Type B pancreatic cell (in vitro differentiated cells): ENCODE results near the gene CERS2. TPM values are rescaled to one million over a fixed set of nuclear protein-coding genes. Genes with fewer than 3 reads are reported as not detected.

ENCODE experiments used
- DNase-seq: peaks from one replicate; pipeline ENCODE4 v3.0.0; 2021; ENCODE audit warnings: mixed read lengths; ENCODE audit not compliant: unreplicated experiment; ENCODE audit errors: extremely low spot score
- H3K27ac Mint-ChIP-seq: 2 replicates; pipeline ENCODE4 v1.8.0; 2021; ENCODE audit warnings: mild to moderate bottlenecking, mixed read lengths
- H3K27me3 Mint-ChIP-seq: 2 replicates; pipeline ENCODE4 v1.8.0; 2021; ENCODE audit warnings: mixed read lengths
- H3K36me3 Mint-ChIP-seq: 2 replicates; pipeline ENCODE4 v1.8.0; 2021; ENCODE audit warnings: mixed read lengths
- H3K4me1 Mint-ChIP-seq: one replicate; pipeline ENCODE4 v1.8.0; 2021; ENCODE audit warnings: mixed read lengths; ENCODE audit not compliant: unreplicated experiment
- H3K4me3 Mint-ChIP-seq: 2 replicates; pipeline ENCODE4 v1.8.0; 2021; ENCODE audit warnings: mild to moderate bottlenecking, mixed read lengths
- H3K9me3 Mint-ChIP-seq: 2 replicates; pipeline ENCODE4 v1.8.0; 2021; ENCODE audit warnings: mixed read lengths
- CTCF ChIP-seq: fragments of 200-600 bp; sonication (generic); conservative IDR thresholded peaks from 2 replicates; pipeline ENCODE4 v1.5.0; 2021; ENCODE audit warnings: antibody characterized with exemption, mild to moderate bottlenecking
- total RNA-seq: library from RNA; stranded (reverse); gene quantifications from 2 replicates; pipeline ENCODE4 v1.2.1, GENCODE V29; 2021; ENCODE audit warnings: low replicate concordance

Gene CERS2
- total RNA-seq, 1 donor from 2014 or later, result 181 TPM

GRCh38 chr1:150976879-150977694 is 2.5 kb upstream of the CERS2 start:
- DNase-seq, result no peak
- Mint-ChIP-seq H3K4me1 (peaks cover 35% of the 10 kb centered on the region), H3K36me3 (no peaks in the 10 kb centered on the region), H3K27me3 (no peaks in the 10 kb centered on the region), H3K9me3 (no peaks in the 10 kb centered on the region), H3K27ac (peak overlapping the region; percentile 41), H3K4me3 (peak overlapping the region; percentile 86)
- no peak for TF ChIP-seq CTCF

GRCh38 chr1:150976401-150976821 is 1.8 kb upstream of the CERS2 start:
- DNase-seq, result no peak
- Mint-ChIP-seq H3K4me1 (peaks cover 35% of the 10 kb centered on the region), H3K27ac (peak overlapping the region; percentile 37), H3K4me3 (peak overlapping the region; percentile 86), H3K27me3 (no peaks in the 10 kb centered on the region), H3K9me3 (no peaks in the 10 kb centered on the region), H3K36me3 (no peaks in the 10 kb centered on the region)
- TF ChIP-seq CTCF, result no peak

- Mint-ChIP-seq H3K4me1 (peaks cover 37% of the 10 kb centered on the region), H3K4me3 (peak overlapping the region; percentile 86), H3K9me3 (no peaks in the 10 kb centered on the region), H3K36me3 (peaks cover under 1% of the 10 kb centered on the region), H3K27me3 (no peaks in the 10 kb centered on the region), H3K27ac (peak overlapping the region; percentile 67)
- TF ChIP-seq CTCF, result no peak
- no peak for DNase-seq
Measured at GRCh38 chr1:150973836-150974579, 627 bp downstream of the CERS2 start.

- Mint-ChIP-seq H3K27me3 (no peaks in the 10 kb centered on the region), H3K27ac (peak overlapping the region; percentile 67), H3K9me3 (no peaks in the 10 kb centered on the region), H3K4me1 (peaks cover 40% of the 10 kb centered on the region), H3K4me3 (peak overlapping the region; percentile 86), H3K36me3 (peaks cover 5% of the 10 kb centered on the region)
- DNase-seq, result no peak
- TF ChIP-seq CTCF, result no peak
Measured at GRCh38 chr1:150973258-150973835, 1.3 kb downstream of the CERS2 start.

- no peaks in the 10 kb centered on the region for H3K27me3 Mint-ChIP-seq
- peaks cover 40% of the 10 kb centered on the region for H3K4me1 Mint-ChIP-seq
Measured at GRCh38 chr1:150972417-150972940, 2.2 kb downstream of the CERS2 start.

More at GRCh38 chr1:150972417-150972940, 2.2 kb downstream of the CERS2 start:
- no peaks in the 10 kb centered on the region for H3K9me3 Mint-ChIP-seq
- H3K36me3 Mint-ChIP-seq, result peaks cover 14% of the 10 kb centered on the region
- no peak for DNase-seq
- peak overlapping the region; percentile 67 for H3K27ac Mint-ChIP-seq
- peak; percentile 13 for TF ChIP-seq CTCF
- peak overlapping the region; percentile 86 for H3K4me3 Mint-ChIP-seq
